SJCRH30 (cell line): ENCODE measurements around the gene CDK5RAP3. TPM values are rescaled to one million over a fixed set of nuclear protein-coding genes. Genes with fewer than 3 reads are reported as not detected.
"Not testable (repeated sequence)": the region's sequence is repeated elsewhere in the genome, so short reads cannot be mapped to it uniquely, and the experiment has no call there.

Experiments used
- DNase-seq, 2 experiments: peaks; one replicate each; pipeline ENCODE4 v3.0.0-alpha.2; 2015 to 2020
- H3K27ac ChIP-seq: fragments of 250-450 bp; sonication (Bioruptor Pico); 2 replicates; pipeline ENCODE4 v1.5.1; 2020; ENCODE audit warnings: mild to moderate bottlenecking, moderate library complexity
- H3K27me3 ChIP-seq: fragments of 250-450 bp; sonication (Bioruptor Pico); 2 replicates; pipeline ENCODE4 v1.5.1; 2020; ENCODE audit warnings: mild to moderate bottlenecking, moderate library complexity
- H3K36me3 ChIP-seq: fragments of 250-450 bp; sonication (Bioruptor Pico); 2 replicates; pipeline ENCODE4 v1.5.1; 2020; ENCODE audit warnings: mild to moderate bottlenecking, moderate library complexity
- H3K4me1 ChIP-seq: fragments of 250-450 bp; sonication (Bioruptor Pico); 2 replicates; pipeline ENCODE4 v1.5.1; 2020; ENCODE audit warnings: mild to moderate bottlenecking, moderate library complexity
- H3K4me3 ChIP-seq: fragments of 250-450 bp; sonication (Bioruptor Pico); 2 replicates; pipeline ENCODE4 v1.5.1; 2020; ENCODE audit warnings: mild to moderate bottlenecking, moderate library complexity
- H3K9me3 ChIP-seq: fragments of 250-450 bp; sonication (Bioruptor Pico); replicated peaks from 2 replicates; pipeline ENCODE4 v1.5.1; 2020; ENCODE audit warnings: mild to moderate bottlenecking, moderate library complexity
- total RNA-seq: library from RNA; depleted of rRNA; stranded (reverse); fragments of >200 nt; shearing (Covaris generic); gene quantifications from 2 replicates; pipeline ENCODE4 v1.2.3, GENCODE V29; 2014

CDK5RAP3 gene
- total RNA-seq, 1 experiment from 2014 or later, result 64.2 TPM

DNA sequence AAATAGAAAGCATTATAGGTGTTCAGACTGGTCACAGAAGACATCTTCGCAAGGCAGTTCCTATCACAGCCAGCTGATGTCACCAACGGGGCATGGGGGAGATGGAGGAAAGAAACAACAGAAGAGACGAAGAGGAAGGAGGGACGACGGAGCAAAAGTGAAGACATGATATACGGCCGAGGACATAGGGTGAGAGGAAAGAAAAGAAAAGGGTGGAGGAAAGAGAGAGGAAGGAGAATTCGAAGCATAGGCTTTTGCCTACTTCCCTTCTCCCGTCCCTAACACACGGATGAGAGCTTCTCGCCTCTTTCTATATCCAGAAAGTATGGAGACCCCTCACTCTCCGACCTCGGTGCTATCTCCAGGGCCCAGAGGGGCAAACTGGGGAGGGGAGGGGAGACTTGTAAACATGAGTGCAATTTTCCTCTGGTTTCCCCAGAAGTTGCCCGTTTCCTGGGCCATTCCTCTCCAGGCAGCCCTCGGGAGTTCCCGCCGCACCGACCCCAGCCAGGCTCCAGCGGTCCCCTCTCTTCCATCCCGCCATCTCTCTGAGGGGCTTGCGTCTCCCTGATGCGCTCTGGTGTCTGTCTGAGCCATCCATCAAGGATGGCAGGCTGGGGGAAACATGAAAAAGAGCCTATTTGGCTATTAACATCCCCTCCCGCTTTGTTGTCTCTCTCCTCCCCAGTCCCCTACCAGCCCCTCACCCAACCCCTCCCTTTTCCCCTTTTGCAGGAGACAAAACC, 40.7 kb downstream of the CDK5RAP3 start:
- Histone ChIP-seq H3K4me3 (peak overlapping the region; percentile 53), H3K27me3 (no peaks in the 10 kb centered on the region), H3K36me3 (no peaks in the 10 kb centered on the region), H3K9me3 (no peaks in the 10 kb centered on the region), H3K4me1 (peaks cover 21% of the 10 kb centered on the region), H3K27ac (peak overlapping the region; percentile 11; the same call in 1 of the 2 replicates)
- peak; percentile 59 to 74 for DNase-seq

DNA sequence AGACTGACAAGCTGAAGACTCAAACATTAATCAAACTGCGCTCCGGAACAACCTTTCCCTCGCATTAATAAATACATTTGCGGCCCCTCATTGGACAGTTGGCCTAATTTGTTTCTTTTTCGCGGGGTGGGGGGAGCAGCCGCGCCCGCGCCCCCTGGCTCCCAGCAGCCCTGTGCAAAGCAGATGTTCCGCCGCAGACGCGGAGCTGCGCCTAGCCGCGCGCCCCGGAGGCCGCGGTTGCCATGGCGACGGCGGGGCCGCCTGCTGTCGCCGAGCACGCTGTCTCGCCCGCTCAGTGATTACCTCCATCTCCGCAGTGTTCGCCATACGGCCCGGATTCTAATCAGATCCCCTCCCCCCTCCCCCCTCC, 41.2 kb downstream of the CDK5RAP3 start:
- peak; percentile 68 to 75 for DNase-seq
- H3K4me3 ChIP-seq, result peak overlapping the region; percentile 53
- peak overlapping the region; percentile 11; the same call in 1 of the 2 replicates for H3K27ac ChIP-seq
- H3K36me3 ChIP-seq, result no peaks in the 10 kb centered on the region
- no peaks in the 10 kb centered on the region for H3K9me3 ChIP-seq
- no peaks in the 10 kb centered on the region for H3K27me3 ChIP-seq
- peaks cover 22% of the 10 kb centered on the region for H3K4me1 ChIP-seq

DNA sequence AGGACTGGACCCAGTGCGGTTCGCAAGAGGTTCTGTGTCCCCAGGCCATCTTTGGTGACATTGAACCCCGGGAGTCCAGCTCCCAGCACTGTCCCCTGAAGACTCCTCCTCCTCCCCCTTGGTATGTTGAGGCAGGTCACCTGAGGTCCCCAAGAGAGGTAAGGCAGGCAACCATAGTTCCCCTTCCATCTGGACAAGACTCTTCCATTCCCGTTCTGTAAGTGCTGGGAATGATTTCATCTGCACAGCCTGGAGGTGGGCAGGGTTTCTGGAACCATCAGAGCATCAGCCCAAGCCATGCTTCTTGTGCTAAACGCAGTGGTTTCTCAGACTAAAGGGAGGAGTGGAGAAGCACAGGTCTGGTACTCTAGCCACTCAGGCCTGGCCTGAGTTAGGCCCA, 41.7 kb downstream of the CDK5RAP3 start:
- no peak overlapping the region for H3K27ac ChIP-seq
- H3K9me3 ChIP-seq, result no peaks in the 10 kb centered on the region
- no peak overlapping the region for H3K4me3 ChIP-seq
- H3K36me3 ChIP-seq, result no peaks in the 10 kb centered on the region
- no peaks in the 10 kb centered on the region for H3K27me3 ChIP-seq
- no peak for DNase-seq
- peaks cover 22% of the 10 kb centered on the region for H3K4me1 ChIP-seq

DNA sequence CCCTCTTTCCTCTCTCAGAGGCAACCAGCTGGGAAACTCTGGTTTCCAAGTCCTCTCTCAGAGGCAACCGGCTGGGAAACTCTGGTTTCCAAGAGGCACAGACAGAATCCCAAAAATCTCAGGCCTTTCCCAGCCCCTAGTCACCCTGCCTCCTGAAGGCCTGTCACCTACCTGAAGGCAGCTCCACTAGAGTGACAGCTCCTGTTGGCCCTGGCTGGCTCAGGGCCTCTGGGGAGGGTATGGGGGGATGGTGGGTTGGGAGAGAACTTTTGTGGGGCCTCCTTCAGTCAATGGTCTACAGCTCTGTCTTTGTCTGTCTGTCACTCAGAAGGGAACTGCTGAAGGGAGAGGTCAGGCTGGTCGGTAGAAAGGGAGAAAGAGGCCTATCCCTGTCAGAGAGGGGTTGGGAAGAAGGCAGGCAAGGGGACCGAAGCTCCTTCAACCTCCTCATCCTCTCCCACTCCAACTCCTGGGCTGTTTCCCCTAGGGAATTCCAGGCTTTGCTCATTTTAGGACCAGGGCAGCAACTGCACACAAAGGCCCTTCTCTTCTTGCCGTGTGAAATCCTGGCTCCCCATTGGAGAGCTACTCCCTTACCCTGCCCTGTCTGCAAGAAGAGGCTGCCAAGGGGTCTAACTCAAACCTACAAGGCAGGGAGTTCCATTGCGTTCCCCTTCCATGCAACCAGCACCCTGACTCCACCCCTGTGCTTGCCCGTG, 43.1 kb downstream of the CDK5RAP3 start:
- peak; percentile 53 to 66 for DNase-seq
- H3K27ac ChIP-seq, result no peak overlapping the region

DNA sequence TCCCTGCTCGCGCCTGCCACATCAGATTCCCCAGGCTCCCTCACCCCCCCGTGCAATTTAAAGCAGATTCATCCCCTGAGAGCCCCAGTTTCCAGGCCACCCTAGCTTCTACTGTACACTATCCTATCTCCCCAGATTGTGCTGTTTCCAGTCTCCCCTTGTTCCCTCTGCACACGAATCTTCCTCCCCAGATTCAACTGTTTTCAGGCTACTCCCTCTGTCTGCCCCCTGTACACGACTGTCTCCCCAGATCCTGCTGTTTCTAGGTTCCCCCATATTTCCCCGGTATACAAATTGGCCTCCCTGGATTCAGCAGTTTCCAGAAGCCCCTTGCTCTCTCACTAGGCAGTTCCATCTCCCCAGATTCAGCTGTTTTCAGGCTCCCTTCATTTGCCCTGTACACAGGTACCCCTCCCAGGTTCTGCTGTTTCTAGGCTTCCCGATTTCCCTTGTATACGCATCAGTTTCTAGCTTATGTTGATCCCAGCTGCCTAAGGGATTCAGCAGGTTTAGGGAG, 43.7 kb downstream of the CDK5RAP3 start:
- H3K27ac ChIP-seq, result no peak overlapping the region

More for the DNA sequence above, 43.1 kb downstream of the CDK5RAP3 start:
- no peaks in the 10 kb centered on the region for H3K9me3 ChIP-seq
- no peaks in the 10 kb centered on the region for H3K27me3 ChIP-seq
- no peak overlapping the region for H3K4me3 ChIP-seq
- no peaks in the 10 kb centered on the region for H3K36me3 ChIP-seq
- H3K4me1 ChIP-seq, result peaks cover 22% of the 10 kb centered on the region

DNA sequence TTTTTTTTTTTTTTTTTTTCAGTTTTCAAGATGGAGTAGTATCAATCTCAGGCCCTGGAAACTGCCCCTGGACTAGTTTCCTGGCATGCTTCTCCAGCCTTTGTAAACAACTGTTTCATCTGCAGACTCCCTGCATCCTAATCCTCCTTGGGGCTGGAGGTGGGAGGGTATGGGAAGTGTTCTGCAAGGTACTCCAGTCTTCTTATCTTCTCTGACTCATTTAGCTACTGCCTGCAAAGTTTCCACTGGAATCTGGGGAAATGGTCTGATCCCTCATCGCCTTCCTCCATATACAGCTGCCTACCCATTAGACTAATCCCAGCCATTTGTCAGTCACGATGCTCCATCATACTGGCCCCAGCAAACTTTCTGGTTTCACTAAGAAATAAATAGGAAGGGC, 45.2 kb downstream of the CDK5RAP3 start:
- no peak overlapping the region for H3K27ac ChIP-seq
- DNase-seq, result peak in 1 of 2 experiments; percentile 49

More for the DNA sequence above, 43.7 kb downstream of the CDK5RAP3 start:
- H3K27me3 ChIP-seq, result no peaks in the 10 kb centered on the region
- H3K9me3 ChIP-seq, result no peaks in the 10 kb centered on the region
- DNase-seq, result peak in 1 of 2 experiments; percentile 48
- no peaks in the 10 kb centered on the region for H3K36me3 ChIP-seq
- H3K4me3 ChIP-seq, result no peak overlapping the region
- peaks cover 22% of the 10 kb centered on the region for H3K4me1 ChIP-seq

DNA sequence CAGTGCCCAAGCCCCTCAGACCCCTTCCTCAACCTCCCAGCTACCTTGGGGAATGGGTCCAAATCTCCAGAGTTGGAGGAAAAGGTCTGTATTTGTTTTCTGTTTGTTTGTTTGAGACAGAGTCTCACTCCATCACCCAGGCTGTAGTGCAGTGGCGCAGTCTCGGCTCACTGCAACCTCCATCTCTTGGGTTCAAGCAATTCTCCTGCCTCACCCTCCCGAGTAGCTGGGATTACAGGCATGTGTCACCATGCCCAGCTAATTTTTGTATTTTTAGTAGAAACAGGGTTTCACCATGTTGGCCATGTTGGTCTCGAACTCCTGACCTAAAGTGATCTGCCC, 46.9 kb downstream of the CDK5RAP3 start:
- H3K4me3 ChIP-seq, DNase-seq, H3K36me3 ChIP-seq, H3K27ac ChIP-seq, H3K9me3 ChIP-seq, H3K27me3 ChIP-seq: not testable (repeated sequence)
- H3K4me1 ChIP-seq, result peaks cover 20% of the 10 kb centered on the region

More for the DNA sequence above, 45.2 kb downstream of the CDK5RAP3 start:
- no peaks in the 10 kb centered on the region for H3K36me3 ChIP-seq
- H3K9me3 ChIP-seq, result no peaks in the 10 kb centered on the region
- peaks cover 22% of the 10 kb centered on the region for H3K4me1 ChIP-seq
- H3K4me3 ChIP-seq, result no peak overlapping the region
- no peaks in the 10 kb centered on the region for H3K27me3 ChIP-seq

DNA sequence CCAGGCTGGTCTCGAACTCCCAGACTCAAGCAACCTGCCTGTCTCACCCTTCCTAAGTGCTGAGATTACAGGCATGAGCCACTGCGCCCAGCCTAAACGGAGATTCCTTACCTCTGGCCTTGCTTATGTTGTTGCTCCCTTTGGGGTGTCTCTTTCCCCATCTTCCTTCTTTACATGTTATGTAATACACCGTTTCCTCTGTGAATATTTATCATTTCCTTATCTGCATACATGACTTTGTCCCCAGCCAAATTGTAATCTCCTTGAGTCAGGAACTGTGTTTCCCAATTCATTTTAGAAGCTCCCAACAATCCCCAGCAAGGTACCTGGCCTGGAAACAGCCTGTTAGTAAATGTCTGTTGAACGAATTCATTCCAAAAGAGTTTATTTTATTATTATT, 51.0 kb downstream of the CDK5RAP3 start:
- Histone ChIP-seq H3K36me3 (no peaks in the 10 kb centered on the region), H3K27ac (no peak overlapping the region), H3K9me3 (no peaks in the 10 kb centered on the region), H3K27me3 (no peaks in the 10 kb centered on the region), H3K4me1 (peaks cover 17% of the 10 kb centered on the region; the same call in 1 of the 2 replicates), H3K4me3 (no peak overlapping the region)
- no peak for DNase-seq

DNA sequence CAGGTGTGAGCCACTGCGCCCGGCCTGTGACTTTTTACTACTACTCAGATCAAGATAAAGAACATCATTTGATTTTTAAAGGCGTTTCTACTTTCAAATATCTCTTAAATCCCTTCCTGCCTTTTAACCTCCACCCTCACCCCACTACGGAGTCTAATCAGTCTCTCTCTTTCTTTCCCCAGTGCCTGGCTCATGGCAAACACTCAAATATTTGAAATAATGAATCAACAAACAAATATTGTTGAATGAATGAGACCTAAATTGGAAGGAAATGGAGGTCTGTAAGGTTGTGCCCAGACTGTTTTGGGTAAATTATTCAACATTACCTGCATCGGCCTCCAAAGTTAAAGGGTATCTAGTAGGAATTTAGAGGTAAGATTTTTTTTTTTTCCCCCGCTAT, 52.0 kb downstream of the CDK5RAP3 start:
- no peaks in the 10 kb centered on the region for H3K27me3 ChIP-seq
- H3K9me3 ChIP-seq, result no peaks in the 10 kb centered on the region
- peak overlapping the region; percentile 58 for H3K4me3 ChIP-seq
- H3K4me1 ChIP-seq, result peaks cover 17% of the 10 kb centered on the region; the same call in 1 of the 2 replicates
- no peaks in the 10 kb centered on the region for H3K36me3 ChIP-seq
- no peak overlapping the region for H3K27ac ChIP-seq
- no peak for DNase-seq

DNA sequence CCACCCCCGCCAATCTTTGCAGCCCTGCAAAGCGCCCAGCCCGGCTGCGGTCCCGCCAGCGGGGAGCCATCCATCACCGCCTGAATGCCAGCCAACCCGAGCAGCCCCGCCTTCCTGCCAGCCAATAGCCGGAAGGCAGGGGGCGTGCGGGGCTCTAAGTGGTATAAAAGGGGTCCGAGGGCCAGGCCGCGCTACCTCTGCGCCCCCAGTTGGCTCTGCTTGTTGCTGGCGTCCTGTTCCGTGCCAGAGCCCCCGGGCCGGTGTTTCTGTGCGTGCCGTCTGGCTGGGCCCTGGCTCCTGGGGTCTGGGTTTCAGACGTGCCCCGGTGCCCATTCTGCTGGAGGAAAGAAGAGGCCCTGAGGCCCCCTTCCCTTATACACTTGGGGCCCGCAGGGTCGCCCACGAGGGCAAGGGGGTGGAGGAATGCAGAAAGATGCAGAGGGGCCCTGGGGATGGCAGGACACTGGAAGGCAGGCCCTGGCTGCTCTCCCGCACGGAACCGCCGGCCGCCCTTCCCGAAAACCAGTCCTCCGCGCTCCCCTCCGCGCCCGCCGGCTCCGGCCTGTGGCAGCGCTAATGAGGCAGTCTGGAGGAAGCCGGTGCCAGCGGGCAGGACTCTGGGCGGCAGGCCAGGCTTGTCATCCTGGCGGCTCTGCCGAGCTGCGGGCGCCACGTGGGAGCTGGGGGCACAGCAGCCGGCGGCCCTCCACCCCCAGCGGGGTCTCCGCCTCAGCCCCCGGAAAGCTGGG, 52.7 kb downstream of the CDK5RAP3 start:
- peak overlapping the region; percentile 13; the same call in 1 of the 2 replicates for H3K27ac ChIP-seq
- H3K4me1 ChIP-seq, result peaks cover 17% of the 10 kb centered on the region; the same call in 1 of the 2 replicates
- H3K27me3 ChIP-seq, result no peaks in the 10 kb centered on the region
- peak overlapping the region; percentile 58 for H3K4me3 ChIP-seq
- peak; percentile 89 to 92 for DNase-seq
- H3K36me3 ChIP-seq, result no peaks in the 10 kb centered on the region
- H3K9me3 ChIP-seq, result no peaks in the 10 kb centered on the region

DNA sequence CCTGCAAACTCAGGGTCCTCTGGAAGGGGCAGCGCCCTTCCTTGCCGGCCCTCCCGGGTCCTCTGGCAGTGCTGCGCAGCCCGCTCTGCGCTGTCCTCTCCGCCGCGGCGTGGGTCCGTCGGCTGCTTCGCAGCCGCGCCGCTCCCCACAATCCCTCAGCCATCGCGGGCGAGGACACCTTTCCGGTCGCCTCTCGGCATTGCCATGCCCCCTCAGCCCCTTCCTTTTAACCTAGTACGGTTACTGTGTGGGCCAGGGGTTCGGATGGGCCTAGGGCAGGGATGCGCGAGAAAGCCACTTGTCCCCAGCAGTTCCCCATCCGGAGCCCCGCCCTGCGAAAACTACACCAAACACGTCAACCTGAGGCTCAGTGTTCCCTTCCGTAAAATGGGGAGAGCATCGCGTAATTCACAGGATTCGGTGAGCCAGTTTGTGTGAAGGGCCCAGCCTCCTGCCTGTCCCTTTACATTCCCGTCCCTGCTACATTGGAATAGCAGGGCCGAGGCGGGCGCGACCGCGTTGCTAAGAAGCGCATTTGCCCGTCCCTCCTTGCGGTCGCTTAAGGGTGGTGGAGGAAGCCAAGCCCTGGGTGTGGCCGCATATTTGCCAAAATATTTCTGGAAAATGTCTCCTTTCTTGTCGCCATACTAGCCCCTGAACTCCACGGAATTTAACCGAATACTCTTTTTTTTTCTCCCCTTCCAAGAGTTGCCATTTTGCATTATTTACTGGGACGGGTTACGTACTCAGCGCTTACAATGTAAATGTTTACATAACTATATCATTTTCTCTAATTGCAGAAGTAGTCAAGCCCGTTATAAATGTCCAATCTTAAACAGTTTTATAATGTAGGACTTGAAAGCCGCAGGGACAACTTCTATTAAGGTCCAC, 53.5 kb downstream of the CDK5RAP3 start:
- Histone ChIP-seq H3K36me3 (no peaks in the 10 kb centered on the region), H3K27ac (peak overlapping the region; percentile 13; the same call in 1 of the 2 replicates), H3K27me3 (no peaks in the 10 kb centered on the region), H3K4me1 (peaks cover 17% of the 10 kb centered on the region; the same call in 1 of the 2 replicates), H3K9me3 (no peaks in the 10 kb centered on the region), H3K4me3 (peak overlapping the region; percentile 58)
- DNase-seq, result peak; percentile 50 to 56

DNA sequence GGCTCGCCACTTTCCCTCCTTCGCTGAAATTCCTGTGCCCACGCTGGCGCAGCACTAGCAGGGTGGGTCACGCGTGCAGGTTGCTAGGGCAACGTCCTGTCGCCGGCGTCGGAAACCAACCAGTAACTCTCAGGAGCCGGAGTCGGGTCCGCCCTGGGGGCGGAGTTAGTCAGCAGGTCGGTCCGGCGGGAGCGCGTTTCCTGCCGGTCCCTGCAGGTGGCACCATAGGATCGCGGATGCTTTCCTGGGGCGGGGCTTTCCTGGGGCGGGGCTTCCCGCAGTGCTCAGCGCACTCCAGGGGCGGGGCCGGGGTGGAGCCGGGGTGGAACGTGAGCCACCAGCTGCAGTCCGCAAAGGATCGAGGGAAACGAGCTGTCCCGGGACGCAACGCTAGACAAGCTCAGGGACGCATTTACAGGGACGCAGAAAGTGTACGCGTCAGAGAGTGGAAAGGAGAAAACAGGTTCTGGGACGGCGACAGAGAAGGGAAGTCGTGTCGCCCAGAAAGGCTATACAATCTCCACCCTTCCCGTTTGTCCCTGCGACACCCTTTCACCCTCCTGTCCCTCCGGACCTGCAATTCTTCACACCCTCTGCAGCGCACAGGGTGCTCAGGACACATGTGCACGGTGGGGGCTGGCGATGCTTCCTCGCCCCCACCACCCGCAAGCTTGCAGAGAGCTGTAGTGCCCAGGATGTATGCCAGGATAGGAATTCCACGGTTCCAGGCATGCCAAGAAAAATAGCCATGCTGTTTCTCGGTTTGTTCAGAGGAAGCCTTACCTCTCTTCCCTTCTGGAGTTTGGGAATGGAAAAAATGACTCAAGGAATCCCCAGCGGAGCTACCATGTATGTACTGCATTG, 54.4 kb downstream of the CDK5RAP3 start:
- H3K27me3 ChIP-seq, result 0 out of 2 replicates have a peak, but pooled peaks cover 2% of the 10 kb centered on the region
- peak; percentile 98 for DNase-seq
- no peaks in the 10 kb centered on the region for H3K36me3 ChIP-seq
- peak overlapping the region; percentile 58 for H3K4me3 ChIP-seq
- H3K9me3 ChIP-seq, result no peaks in the 10 kb centered on the region
- peaks cover 17% of the 10 kb centered on the region; the same call in 1 of the 2 replicates for H3K4me1 ChIP-seq
- no peak overlapping the region for H3K27ac ChIP-seq

DNA sequence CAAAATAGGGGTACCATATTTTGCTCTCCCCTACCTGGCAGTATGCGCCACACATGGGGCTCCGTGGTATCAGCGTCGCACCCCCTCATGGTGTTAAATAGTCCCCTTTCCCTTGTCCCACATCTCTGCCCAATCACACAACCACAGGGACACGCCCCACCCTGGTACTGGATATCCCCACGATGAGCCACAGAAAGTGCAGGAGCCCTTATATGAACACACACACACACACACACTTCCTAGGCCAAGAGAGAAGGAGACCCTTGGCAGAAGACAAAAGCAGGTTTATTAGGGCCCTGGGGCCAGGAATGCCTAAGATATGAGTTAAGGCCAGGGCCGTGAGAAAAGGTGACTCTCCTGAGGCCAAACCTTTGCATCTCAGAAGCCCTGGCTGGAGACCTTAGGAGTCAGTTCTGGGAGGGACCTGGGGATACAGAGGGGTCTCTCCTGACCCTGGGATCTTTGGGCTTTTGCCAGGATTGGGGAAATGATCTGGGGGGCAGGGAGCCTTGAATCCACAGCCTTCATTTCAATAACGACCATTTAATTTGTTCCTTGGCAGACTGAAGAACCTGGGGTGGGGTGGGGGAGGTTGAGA, 55.1 kb downstream of the CDK5RAP3 start:
- 0 out of 2 replicates have a peak, but pooled peaks cover 3% of the 10 kb centered on the region for H3K27me3 ChIP-seq

More for the DNA sequence above, 55.1 kb downstream of the CDK5RAP3 start:
- no peak overlapping the region for H3K27ac ChIP-seq
- peaks cover 17% of the 10 kb centered on the region; the same call in 1 of the 2 replicates for H3K4me1 ChIP-seq
- no peak for DNase-seq
- H3K36me3 ChIP-seq, result no peaks in the 10 kb centered on the region
- H3K9me3 ChIP-seq, result no peaks in the 10 kb centered on the region
- H3K4me3 ChIP-seq, result no peak overlapping the region
